ENCODE measurements around the gene ZFP2.
"Not testable (repeated sequence)": the region's sequence is repeated elsewhere in the genome, so short reads cannot be mapped to it uniquely, and the experiment has no call there.

The ZFP2 gene

GRCh38 chr5:178895615-178896571 is at the start of gene ZFP2:
ZFP2 (plus strand) TSS chr5:178895913; CDS start chr5:178931314, 35,401 bp downstream.
- DNase-seq (ENCODE audit: low spot score): no peak

GRCh38 chr5:178849316-178849715 is 46.4 kb upstream of the ZFP2 start:
- no peak for DNase-seq (ENCODE audit: low spot score)

- no peak for DNase-seq (ENCODE audit: low spot score)
Measured at GRCh38 chr5:178851951-178852350, 43.8 kb upstream of the ZFP2 start.

- no peak for DNase-seq (ENCODE audit: low spot score)
Measured at GRCh38 chr5:178854284-178854683, 41.4 kb upstream of the ZFP2 start.

GRCh38 chr5:178859625-178860521 is 35.8 kb upstream of the ZFP2 start, which contains the start of gene ZNF354B:
ZNF354B (plus strand) TSS chr5:178859953; CDS start chr5:178861048, 1,095 bp downstream.
- peak; percentile 6 for DNase-seq (ENCODE audit: low spot score)

- not testable (repeated sequence) for DNase-seq (ENCODE audit: low spot score)
Measured at GRCh38 chr5:178860615-178861014, 35.1 kb upstream of the ZFP2 start.

- DNase-seq (ENCODE audit: low spot score): no peak
Measured at GRCh38 chr5:178861627-178862026, 34.1 kb upstream of the ZFP2 start.

- no peak for DNase-seq (ENCODE audit: low spot score)
Measured at GRCh38 chr5:178866946-178867345, 28.8 kb upstream of the ZFP2 start.

- no peak for DNase-seq (ENCODE audit: low spot score)
Measured at GRCh38 chr5:178869577-178869976, 26.1 kb upstream of the ZFP2 start.

GRCh38 chr5:178870411-178870810 is 25.3 kb upstream of the ZFP2 start:
- DNase-seq (ENCODE audit: low spot score): no peak

GRCh38 chr5:178872302-178872701 is 23.4 kb upstream of the ZFP2 start:
- no peak for DNase-seq (ENCODE audit: low spot score)

- not testable (repeated sequence) for DNase-seq (ENCODE audit: low spot score)
Measured at GRCh38 chr5:178883115-178883694, 12.5 kb upstream of the ZFP2 start.

GRCh38 chr5:178883815-178884430 is 11.8 kb upstream of the ZFP2 start:
- no peak for DNase-seq (ENCODE audit: low spot score)

- no peak for DNase-seq (ENCODE audit: low spot score)
Measured at GRCh38 chr5:178899289-178899688, 3.6 kb downstream of the ZFP2 start.

- DNase-seq (ENCODE audit: low spot score): no peak
Measured at GRCh38 chr5:178902849-178903248, 7.1 kb downstream of the ZFP2 start.

GRCh38 chr5:178931846-178932760 is 36.4 kb downstream of the ZFP2 start:
- DNase-seq (ENCODE audit: low spot score): no peak

GRCh38 chr5:178940569-178941360 is 45.1 kb downstream of the ZFP2 start, which contains the start of gene ZNF454:
ZNF454 (plus strand) TSS chr5:178941198; CDS start chr5:178942792, 1,594 bp downstream.
- no peak for DNase-seq (ENCODE audit: low spot score)

- DNase-seq (ENCODE audit: low spot score): no peak
Measured at GRCh38 chr5:178941361-178941760, 45.6 kb downstream of the ZFP2 start.

- DNase-seq (ENCODE audit: low spot score): no peak
Measured at GRCh38 chr5:178965465-178966055, 69.8 kb downstream of the ZFP2 start.

Measured in hematopoietic multipotent progenitor cell treated with erythropoietin and hydrocortisone succinate and interleukin-3 and kit ligand, for 17 days (in vitro differentiated cells).